Epithelial cell of esophagus (primary cell): ENCODE measurements around the gene TP63.

Experiments
- DNase-seq: peaks from one replicate; pipeline ENCODE4 v3.0.0; 2010; ENCODE audit warnings: low read depth
- H3K4me3 ChIP-seq: 2 replicates; pipeline ENCODE4 v1.5.1; 2011; ENCODE audit warnings: mild to moderate bottlenecking, low read length, control low read depth
- TF ChIP-seq, protein P1 (sequence below): IDR thresholded peaks from 2 replicates; pipeline ENCODE4 v1.5.1; 2011; ENCODE audit warnings: low read depth, mild to moderate bottlenecking, low read length, control low read depth, inconsistent platforms; ENCODE audit not compliant: insufficient read depth; ENCODE audit errors: missing control alignments

The TP63 gene

DNA sequence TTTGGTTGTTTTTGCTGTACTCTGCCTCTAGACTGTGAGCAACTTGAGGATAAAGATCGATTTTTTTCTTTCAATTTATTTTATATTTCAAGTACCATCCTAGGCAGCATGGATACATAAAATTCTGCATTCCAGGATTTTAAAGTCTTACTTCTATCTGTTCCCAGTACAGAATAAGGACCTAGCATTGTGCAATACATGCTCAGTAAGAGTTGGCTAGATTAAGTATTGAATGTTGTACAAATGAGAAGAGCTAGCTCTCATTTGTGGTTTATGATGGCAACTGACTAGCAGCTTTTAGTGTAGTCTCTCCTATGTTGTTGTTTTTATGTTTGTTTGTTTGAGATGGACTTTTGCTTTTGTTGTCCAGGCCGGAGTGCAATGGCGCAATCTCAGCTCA is 222.7 kb downstream of the TP63 start:
- H3K4me3 ChIP-seq, result no peak overlapping the region
- no peak for DNase-seq
- TF ChIP-seq, protein P1, sequence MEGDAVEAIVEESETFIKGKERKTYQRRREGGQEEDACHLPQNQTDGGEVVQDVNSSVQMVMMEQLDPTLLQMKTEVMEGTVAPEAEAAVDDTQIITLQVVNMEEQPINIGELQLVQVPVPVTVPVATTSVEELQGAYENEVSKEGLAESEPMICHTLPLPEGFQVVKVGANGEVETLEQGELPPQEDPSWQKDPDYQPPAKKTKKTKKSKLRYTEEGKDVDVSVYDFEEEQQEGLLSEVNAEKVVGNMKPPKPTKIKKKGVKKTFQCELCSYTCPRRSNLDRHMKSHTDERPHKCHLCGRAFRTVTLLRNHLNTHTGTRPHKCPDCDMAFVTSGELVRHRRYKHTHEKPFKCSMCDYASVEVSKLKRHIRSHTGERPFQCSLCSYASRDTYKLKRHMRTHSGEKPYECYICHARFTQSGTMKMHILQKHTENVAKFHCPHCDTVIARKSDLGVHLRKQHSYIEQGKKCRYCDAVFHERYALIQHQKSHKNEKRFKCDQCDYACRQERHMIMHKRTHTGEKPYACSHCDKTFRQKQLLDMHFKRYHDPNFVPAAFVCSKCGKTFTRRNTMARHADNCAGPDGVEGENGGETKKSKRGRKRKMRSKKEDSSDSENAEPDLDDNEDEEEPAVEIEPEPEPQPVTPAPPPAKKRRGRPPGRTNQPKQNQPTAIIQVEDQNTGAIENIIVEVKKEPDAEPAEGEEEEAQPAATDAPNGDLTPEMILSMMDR, result no peak

GRCh38 chr3:189860296-189860695 is 229.1 kb downstream of the TP63 start:
- TF ChIP-seq, protein P1, result no peak
- H3K4me3 ChIP-seq, result no peak overlapping the region
- no peak for DNase-seq

GRCh38 chr3:189862385-189862998 is 231.3 kb downstream of the TP63 start:
- TF ChIP-seq, protein P1, result no peak
- H3K4me3 ChIP-seq, result no peak overlapping the region
- peak; percentile 61 for DNase-seq

GRCh38 chr3:189863031-189863430 is 231.8 kb downstream of the TP63 start:
- DNase-seq, result no peak
- TF ChIP-seq, protein P1, result no peak
- H3K4me3 ChIP-seq, result no peak overlapping the region

DNA sequence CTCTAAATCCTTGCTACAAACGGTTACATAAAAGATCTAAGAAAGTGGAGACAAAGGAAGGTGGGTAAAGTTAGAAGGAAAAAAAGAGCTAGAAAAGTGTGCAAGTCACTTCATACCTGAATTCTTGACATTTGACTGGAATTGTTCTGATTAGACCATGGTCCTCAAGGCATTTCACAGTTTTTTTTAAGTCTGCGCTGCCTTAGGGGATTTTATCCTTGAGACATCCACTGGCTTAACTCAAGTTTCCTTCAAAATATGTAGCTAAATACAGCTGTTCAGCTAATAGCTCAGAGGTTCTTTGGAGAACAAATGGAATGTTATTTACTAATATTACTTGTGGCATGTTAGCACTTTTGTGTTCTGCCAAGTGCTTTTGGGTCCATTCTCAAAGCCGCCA is 236.9 kb downstream of the TP63 start:
- TF ChIP-seq, protein P1, result no peak
- H3K4me3 ChIP-seq, result no peak overlapping the region
- no peak for DNase-seq

GRCh38 chr3:189869165-189869564 is 238.0 kb downstream of the TP63 start:
- H3K4me3 ChIP-seq, result no peak overlapping the region
- no peak for DNase-seq
- TF ChIP-seq, protein P1, result no peak

DNA sequence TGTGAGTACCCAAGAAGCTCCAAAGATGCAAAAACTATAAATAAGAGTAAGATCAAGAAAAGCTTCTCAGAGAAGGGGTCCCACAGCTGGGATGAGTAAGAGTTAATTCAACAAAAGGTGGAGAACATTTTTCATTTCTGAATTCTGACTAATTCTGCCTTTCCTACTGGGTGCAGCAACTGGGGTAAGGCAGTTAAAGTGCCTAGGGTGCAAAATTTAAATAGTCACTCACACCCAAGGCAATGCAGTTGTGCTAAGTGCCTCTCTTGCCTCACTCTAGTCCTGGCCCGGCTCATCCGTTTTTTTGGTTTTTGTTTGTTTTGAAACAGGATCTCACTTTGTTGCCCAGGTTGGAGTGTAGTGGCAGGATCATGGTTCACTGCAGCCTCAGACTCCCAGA is 240.2 kb downstream of the TP63 start:
- TF ChIP-seq, protein P1, result no peak
- no peak overlapping the region for H3K4me3 ChIP-seq
- DNase-seq, result peak; percentile 19
